Loucy (cell line): ENCODE data around the gene CYP27B1.

Experiments used
- H2AFZ ChIP-seq: fragments of 200-600 bp; sonication (generic); 2 replicates; pipeline ENCODE4 v1.6.0; 2016; ENCODE audit warnings: antibody characterized with exemption, mild to moderate bottlenecking, low read length, moderate library complexity
- H3F3A ChIP-seq: fragments of 200-600 bp; 2 replicates; pipeline ENCODE4 v1.6.0; 2016; ENCODE audit warnings: antibody characterized with exemption, low read depth, mild to moderate bottlenecking
- H3K27me3 ChIP-seq: fragments of 200-600 bp; sonication (generic); 2 replicates; pipeline ENCODE4 v1.6.1; 2014; ENCODE audit warnings: low read length, mild to moderate bottlenecking; ENCODE audit not compliant: insufficient read depth, poor library complexity, severe bottlenecking
- H3K36me3 ChIP-seq: fragments of 200-600 bp; sonication (generic); 2 replicates; pipeline ENCODE4 v1.6.1; 2016; ENCODE audit warnings: low read length; ENCODE audit not compliant: insufficient read depth
- H3K4me1 ChIP-seq: fragments of 200-600 bp; sonication (generic); 2 replicates; pipeline ENCODE4 v1.5.1; 2014; ENCODE audit warnings: low read length, mild to moderate bottlenecking; ENCODE audit not compliant: insufficient read depth, poor library complexity, severe bottlenecking
- H3K4me2 ChIP-seq: fragments of 200-600 bp; sonication (generic); 2 replicates; pipeline ENCODE4 v1.6.0; 2014; ENCODE audit warnings: antibody characterized with exemption, low read length, low read depth, mild to moderate bottlenecking; ENCODE audit not compliant: poor library complexity, severe bottlenecking
- H3K4me3 ChIP-seq: fragments of 200-600 bp; sonication (generic); 2 replicates; pipeline ENCODE4 v1.5.1; 2014; ENCODE audit warnings: low read length, mild to moderate bottlenecking, mixed read lengths; ENCODE audit not compliant: poor library complexity, severe bottlenecking
- H3K79me2 ChIP-seq: fragments of 200-600 bp; sonication (generic); 2 replicates; pipeline ENCODE4 v1.6.1; 2014; ENCODE audit warnings: low read length; ENCODE audit not compliant: insufficient read depth
- H3K9ac ChIP-seq: fragments of 200-600 bp; sonication (generic); 2 replicates; pipeline ENCODE4 v1.6.0; 2014; ENCODE audit warnings: mild to moderate bottlenecking, low read depth, low read length, moderate library complexity; ENCODE audit not compliant: poor library complexity, severe bottlenecking
- H3K9me2 ChIP-seq: fragments of 200-600 bp; sonication (generic); replicated peaks from 2 replicates; pipeline ENCODE4 v1.6.1; 2016; ENCODE audit warnings: low read depth, low read length, mixed read lengths
- H3K9me3 ChIP-seq: fragments of 200-600 bp; sonication (generic); 2 replicates; pipeline ENCODE4 v1.6.1; 2014; ENCODE audit warnings: mild to moderate bottlenecking, antibody characterized with exemption, low read length, low read depth; ENCODE audit not compliant: insufficient read depth
- H4K20me1 ChIP-seq: fragments of 200-600 bp; sonication (generic); 2 replicates; pipeline ENCODE4 v1.6.0; 2014; ENCODE audit warnings: antibody characterized with exemption, low read length, mild to moderate bottlenecking; ENCODE audit not compliant: insufficient read depth, poor library complexity, severe bottlenecking
- EZH2phosphoT487 ChIP-seq: fragments of 200-600 bp; IDR thresholded peaks from 2 replicates; pipeline ENCODE4 v1.6.1; 2018; ENCODE audit warnings: antibody characterized with exemption, mild to moderate bottlenecking, moderate library complexity, borderline replicate concordance
- TF ChIP-seq, protein P1 (sequence below): fragments of 200-600 bp; sonication (generic); conservative IDR thresholded peaks from 2 replicates; pipeline ENCODE4 v1.5.1; 2014; ENCODE audit warnings: mild to moderate bottlenecking, antibody characterized with exemption, low read length

Gene CYP27B1

DNA sequence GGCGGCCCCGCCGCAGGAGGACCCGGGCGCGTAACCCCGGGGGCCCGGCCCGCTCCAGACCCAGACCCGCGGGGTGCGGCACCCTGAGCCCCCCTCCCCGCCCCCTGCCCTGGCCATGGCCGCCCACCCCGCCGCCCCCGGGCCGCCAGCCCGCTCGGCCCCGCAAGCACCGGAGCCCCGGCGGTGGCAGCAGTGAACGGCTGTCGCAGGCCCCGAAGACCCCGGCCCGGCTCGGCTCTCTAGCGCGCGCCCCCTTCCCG lies 11.8 kb downstream of the CYP27B1 start:
- no peak overlapping the region for H3K4me2 ChIP-seq
- H3K27me3 ChIP-seq = no peaks in the 10 kb centered on the region
- no peaks in the 10 kb centered on the region for H3K9me3 ChIP-seq
- H3K9ac ChIP-seq = no peak overlapping the region
- H3K4me3 ChIP-seq = peak overlapping the region; percentile 78
- H3K4me1 ChIP-seq = peaks cover 41% of the 10 kb centered on the region
- no peaks in the 10 kb centered on the region; the same call in 1 of the 2 replicates for H3K36me3 ChIP-seq
- peaks cover 34% of the 10 kb centered on the region for H3K79me2 ChIP-seq
- H2AFZ ChIP-seq = no peak overlapping the region
- no peak for TF ChIP-seq EZH2phosphoT487
- TF ChIP-seq, protein P1, sequence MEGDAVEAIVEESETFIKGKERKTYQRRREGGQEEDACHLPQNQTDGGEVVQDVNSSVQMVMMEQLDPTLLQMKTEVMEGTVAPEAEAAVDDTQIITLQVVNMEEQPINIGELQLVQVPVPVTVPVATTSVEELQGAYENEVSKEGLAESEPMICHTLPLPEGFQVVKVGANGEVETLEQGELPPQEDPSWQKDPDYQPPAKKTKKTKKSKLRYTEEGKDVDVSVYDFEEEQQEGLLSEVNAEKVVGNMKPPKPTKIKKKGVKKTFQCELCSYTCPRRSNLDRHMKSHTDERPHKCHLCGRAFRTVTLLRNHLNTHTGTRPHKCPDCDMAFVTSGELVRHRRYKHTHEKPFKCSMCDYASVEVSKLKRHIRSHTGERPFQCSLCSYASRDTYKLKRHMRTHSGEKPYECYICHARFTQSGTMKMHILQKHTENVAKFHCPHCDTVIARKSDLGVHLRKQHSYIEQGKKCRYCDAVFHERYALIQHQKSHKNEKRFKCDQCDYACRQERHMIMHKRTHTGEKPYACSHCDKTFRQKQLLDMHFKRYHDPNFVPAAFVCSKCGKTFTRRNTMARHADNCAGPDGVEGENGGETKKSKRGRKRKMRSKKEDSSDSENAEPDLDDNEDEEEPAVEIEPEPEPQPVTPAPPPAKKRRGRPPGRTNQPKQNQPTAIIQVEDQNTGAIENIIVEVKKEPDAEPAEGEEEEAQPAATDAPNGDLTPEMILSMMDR = no peak
- H4K20me1 ChIP-seq = peaks cover 30% of the 10 kb centered on the region
- peaks cover 7% of the 10 kb centered on the region for H3F3A ChIP-seq
- no peaks in the 10 kb centered on the region for H3K9me2 ChIP-seq

DNA sequence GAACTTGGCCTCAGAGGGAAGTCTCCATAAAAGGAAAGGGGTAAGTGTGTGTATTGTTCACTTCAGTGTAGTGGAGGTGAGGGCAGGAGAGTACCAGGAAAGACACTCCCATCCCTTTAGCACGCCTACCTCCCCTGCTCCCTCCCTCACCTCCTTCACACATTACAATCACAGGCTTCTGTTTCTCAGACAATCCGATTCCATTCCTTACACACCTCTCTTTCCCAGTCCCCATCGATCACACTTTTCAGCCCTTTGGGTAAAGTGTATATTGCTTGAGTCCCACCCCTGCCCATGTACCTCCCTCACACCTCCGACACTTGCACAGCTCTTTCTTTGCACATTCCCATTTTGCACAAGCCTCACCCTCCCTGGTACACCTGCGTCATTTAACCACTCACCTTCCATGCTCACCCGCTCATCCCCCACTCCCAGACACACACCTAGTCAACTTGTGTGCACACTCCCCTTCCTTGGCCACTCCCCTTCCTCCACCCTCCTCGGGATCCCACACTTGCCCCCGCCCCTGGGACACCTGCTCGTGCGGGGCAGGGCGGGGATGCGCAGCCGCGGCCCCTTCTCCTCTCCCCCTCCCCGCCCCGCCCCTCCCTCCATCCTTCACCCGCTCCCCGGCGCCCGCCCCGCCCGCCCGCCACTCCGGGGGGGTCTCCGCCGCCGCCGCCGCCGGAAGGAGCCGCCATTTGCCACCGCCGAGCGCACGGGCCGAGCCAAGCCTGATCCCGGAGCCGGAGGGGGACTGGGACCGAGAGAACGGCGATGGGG lies 12.3 kb downstream of the CYP27B1 start, which contains the start of gene MARCHF9:
Gene MARCHF9, plus strand, starts transcription at position 693 of the 783 bp plus-strand sequence. CDS start 426 bp downstream, outside the sequence.
- TF ChIP-seq, protein P1 = no peak
- no peak for TF ChIP-seq EZH2phosphoT487
- peaks cover 30% of the 10 kb centered on the region for H4K20me1 ChIP-seq
- peaks cover 7% of the 10 kb centered on the region for H3F3A ChIP-seq
- H3K9ac ChIP-seq = peak within 1 kb of the TSS; percentile 73
- no peaks in the 10 kb centered on the region for H3K9me2 ChIP-seq
- H3K4me1 ChIP-seq = peaks cover 41% of the 10 kb centered on the region
- peaks cover 38% of the 10 kb centered on the region for H3K79me2 ChIP-seq
- peak within 1 kb of the TSS; percentile 78 for H3K4me3 ChIP-seq
- peak within 1 kb of the TSS; percentile 91 for H3K4me2 ChIP-seq
- no peaks in the 10 kb centered on the region for H3K27me3 ChIP-seq
- H2AFZ ChIP-seq = peak within 1 kb of the TSS; percentile 89
- H3K9me3 ChIP-seq = no peaks in the 10 kb centered on the region
- H3K36me3 ChIP-seq = no peaks in the 10 kb centered on the region; the same call in 1 of the 2 replicates

DNA sequence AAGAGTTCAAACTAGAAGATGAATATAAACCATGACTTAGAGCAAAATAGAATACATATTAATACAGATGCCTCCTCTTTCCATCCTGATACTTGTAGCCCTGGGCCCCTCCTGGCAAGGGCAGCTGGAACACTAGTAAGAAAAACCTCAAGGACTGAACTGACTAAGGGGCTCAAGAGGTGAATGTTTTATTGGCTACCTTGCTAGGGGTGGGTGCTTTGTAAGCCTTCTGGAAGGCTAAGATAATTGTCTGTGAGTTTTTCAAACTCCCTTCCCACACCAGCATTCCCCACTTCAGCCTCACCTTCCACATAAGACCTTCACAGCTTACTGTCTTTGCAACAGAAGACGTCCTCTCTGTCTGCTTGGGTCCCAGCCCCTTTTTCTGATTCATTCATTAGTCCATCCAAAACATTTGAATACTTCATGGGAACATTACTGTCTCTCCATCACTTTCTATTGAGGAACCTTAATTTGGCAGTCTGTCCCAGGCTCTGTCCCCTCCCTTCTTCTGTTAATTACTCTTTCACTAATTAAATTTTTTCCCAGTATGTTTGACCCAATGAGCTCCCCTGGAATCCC lies 13.0 kb downstream of the CYP27B1 start:
- Histone ChIP-seq H3K9me3 (no peaks in the 10 kb centered on the region), H3F3A (peaks cover 7% of the 10 kb centered on the region), H3K36me3 (peaks cover 5% of the 10 kb centered on the region; the same call in 1 of the 2 replicates), H3K79me2 (peaks cover 46% of the 10 kb centered on the region), H3K4me2 (peak overlapping the region; percentile 91), H3K9ac (peak overlapping the region; percentile 52), H3K9me2 (no peaks in the 10 kb centered on the region), H4K20me1 (peaks cover 37% of the 10 kb centered on the region), H3K4me1 (peaks cover 41% of the 10 kb centered on the region), H3K27me3 (no peaks in the 10 kb centered on the region), H2AFZ (no peak overlapping the region), H3K4me3 (peak overlapping the region; percentile 78)
- TF ChIP-seq, protein P1 = no peak
- TF ChIP-seq EZH2phosphoT487 = no peak
